Left lung (tissue), 10 donors: ENCODE measurements around the gene AKAP8L. TPM values are rescaled to one million over a fixed set of nuclear protein-coding genes. Genes with fewer than 3 reads are reported as not detected.
A peak's percentile ranks its signal among the peaks of the same experiment; 100 is the strongest.

ENCODE experiments used
- ATAC-seq: fragments of 200-7000 bp; cut with Tn5 transposase; one replicate; pipeline ENCODE4 v1.9.1; 2020; ENCODE audit warnings: moderate library complexity
- DNase-seq, 4 donors: peaks; one replicate each; pipeline ENCODE4 v3.0.0-alpha.2; 2013 to 2020
- H3K27ac ChIP-seq, 2 donors: fragments of 200-600 bp; sonication (generic) in 1 of 2; one replicate each; pipeline versions ENCODE4 v1.5.0 to v1.8.0; 2020 to 2021
- H3K27me3 ChIP-seq, 2 donors: fragments of 200-600 bp; sonication (generic) in 1 of 2; one replicate each; pipeline versions ENCODE4 v1.5.0 to v1.8.0; 2020 to 2021
- H3K36me3 ChIP-seq, 2 donors: fragments of 200-600 bp; sonication (generic) in 1 of 2; one replicate each; pipeline versions ENCODE4 v1.5.0 to v1.8.0; 2020 to 2021
- H3K4me1 ChIP-seq, 2 donors: fragments of 200-600 bp; one replicate each; pipeline ENCODE4 v1.8.0; 2021
- H3K4me3 ChIP-seq, 2 donors: fragments of 200-600 bp; sonication (generic) in 1 of 2; one replicate each; pipeline versions ENCODE4 v1.5.0 to v1.8.0; 2020 to 2021; ENCODE audit warnings: mild to moderate bottlenecking in 1 of 2
- H3K9me3 ChIP-seq, 2 donors: fragments of 200-600 bp; sonication (generic) in 1 of 2; one replicate each; pipeline versions ENCODE4 v1.5.0 to v1.8.0; 2020 to 2021
- CTCF ChIP-seq, 2 donors: fragments of 200-600 bp; sonication (generic) in 1 of 2; IDR thresholded peaks; one replicate each; pipeline versions ENCODE4 v1.5.0 to v1.8.0; 2021; ENCODE audit warnings: antibody characterized with exemption in 2 of 2
- intact Hi-C, 2 donors: fragments of 100-400 bp; cut with DNase I; formaldehyde crosslinking; loops; one replicate each; pipeline versions ENCODE4 v1.11.2 to v1.14.2; 2022
- polyA plus RNA-seq, 6 donors: library from polyadenylated mRNA; unstranded; fragments of 120-200 nt; gene quantifications; one replicate each; pipeline ENCODE4 v1.2.1, GENCODE V29; 2013; ENCODE audit not compliant: insufficient read length in 6 of 6
- total RNA-seq, 2 donors: library from RNA; stranded (reverse); fragmentation: NEBNext Ultra II Directional; extraction: Animal tissue kit (Norgen Biotek cat#: 25700); gene quantifications; one replicate each; pipeline ENCODE4 v1.2.1, GENCODE V29; 2021
- donor health status: DM: no; HTN: yes; CAD: no.
- donor health status: DM: no; HTN: no; CAD: no.

AKAP8L gene
- total and polyA plus RNA-seq, 8 donors, result 76.4 to 129 (median 107) TPM

DNA sequence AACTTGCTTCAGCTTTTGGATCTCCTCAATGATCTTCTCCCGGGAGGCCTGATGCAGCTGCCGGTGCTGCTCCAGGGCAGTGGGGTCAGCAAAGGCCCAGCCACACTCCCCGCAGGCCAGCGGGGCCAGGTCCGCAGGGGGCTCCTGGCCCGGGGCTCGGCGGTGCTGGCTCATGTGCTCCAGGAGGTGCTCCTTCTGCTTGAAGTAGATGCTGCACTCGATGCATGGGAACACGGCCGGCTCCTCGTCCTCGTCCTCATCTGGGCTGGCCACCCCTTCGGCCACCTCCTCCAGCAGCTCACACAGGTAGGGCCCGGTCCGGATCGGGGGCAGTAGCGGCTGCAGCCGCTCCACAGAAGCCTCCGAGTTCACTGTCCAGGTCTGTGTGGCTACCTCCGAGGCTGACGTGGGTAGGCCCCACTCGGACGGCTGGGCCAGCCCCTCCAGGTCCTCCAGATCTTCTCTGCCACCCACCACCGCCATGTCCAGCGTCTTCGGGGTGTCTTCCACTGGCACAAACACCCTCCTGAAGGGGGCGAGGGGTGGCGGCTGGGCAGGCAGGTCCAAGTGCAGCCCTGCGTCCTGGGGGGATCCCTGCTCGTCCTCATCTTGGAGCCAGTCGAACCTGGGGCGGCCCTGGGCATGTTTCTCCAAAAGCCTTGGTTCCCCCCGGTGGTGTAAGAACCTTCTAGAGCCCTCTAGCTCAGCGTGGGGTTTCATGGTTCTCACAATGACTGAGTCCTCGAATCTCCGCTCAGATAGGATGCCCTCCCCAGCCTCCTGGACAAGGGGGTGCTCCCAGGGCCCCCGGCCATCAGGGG lies 21.2 kb upstream of the AKAP8L start:
- DNase-seq (peak in 1 of 4 donors; percentile 70), ATAC-seq (no peak)
- Histone ChIP-seq H3K9me3 (no peaks in the 10 kb centered on the region), H3K4me1 (no peaks in the 10 kb centered on the region), H3K36me3 (peaks cover 0 to 24% of the 10 kb centered on the region in 2 donors), H3K27ac (no peak overlapping the region), H3K27me3 (no peaks in the 10 kb centered on the region), H3K4me3 (no peak overlapping the region)
- no peak for TF ChIP-seq CTCF (IDR thresholded peaks at IDR 0.05)
- intact Hi-C loops, result no loop called here

GRCh38 chr19:15439078-15439799 lies 20.5 kb upstream of the AKAP8L start:
- Histone ChIP-seq H3K4me3 (no peak overlapping the region), H3K27me3 (no peaks in the 10 kb centered on the region), H3K4me1 (no peaks in the 10 kb centered on the region), H3K36me3 (peaks cover 0 to 24% of the 10 kb centered on the region in 2 donors), H3K9me3 (no peaks in the 10 kb centered on the region), H3K27ac (no peak overlapping the region)
- ATAC-seq (no peak), DNase-seq (peak in 1 of 4 donors; percentile 61)
- intact Hi-C loops, result no loop called here
- no peak for TF ChIP-seq CTCF (IDR thresholded peaks at IDR 0.05)

- no peak for ATAC-seq
- intact Hi-C loops, result no loop called here
- Histone ChIP-seq H3K27ac (no peak overlapping the region), H3K9me3 (no peaks in the 10 kb centered on the region), H3K4me3 (no peak overlapping the region), H3K4me1 (peaks cover under 1 to 4% of the 10 kb centered on the region in 2 donors), H3K27me3 (no peaks in the 10 kb centered on the region), H3K36me3 (peaks cover 0 to 24% of the 10 kb centered on the region in 2 donors)
- DNase-seq, result no peak
- no peak for TF ChIP-seq CTCF (IDR thresholded peaks at IDR 0.05)
Measured at GRCh38 chr19:15438577-15438976, 19.8 kb upstream of the AKAP8L start.

GRCh38 chr19:15438124-15438496 lies 19.3 kb upstream of the AKAP8L start:
- no peak overlapping the region for H3K4me3 ChIP-seq
- DNase-seq (peak in 1 of 4 donors; percentile 13), ATAC-seq (no peak)
- no peaks in the 10 kb centered on the region for H3K27me3 ChIP-seq
- intact Hi-C loops, result no loop called here
- peaks cover 4 to 9% of the 10 kb centered on the region in 2 donors for H3K4me1 ChIP-seq
- H3K36me3 ChIP-seq, result peaks cover 0 to 24% of the 10 kb centered on the region in 2 donors
- TF ChIP-seq CTCF (IDR thresholded peaks at IDR 0.05), result no peak
- no peak overlapping the region for H3K27ac ChIP-seq
- no peaks in the 10 kb centered on the region for H3K9me3 ChIP-seq
